DMS114 treated with DMSO at 0.1 percent for 48 hours (cell line): ENCODE results near the gene ZNF710.
"Not testable (repeated sequence)": the region's sequence is repeated elsewhere in the genome, so short reads cannot be mapped to it uniquely, and the experiment has no call there.

Experiments used
- DNase-seq: peaks from one replicate; lab custom pipeline; 2025; ENCODE audit not compliant: unreplicated experiment; lab: John Stamatoyannopoulos, UW

The ZNF710 gene, protein sequence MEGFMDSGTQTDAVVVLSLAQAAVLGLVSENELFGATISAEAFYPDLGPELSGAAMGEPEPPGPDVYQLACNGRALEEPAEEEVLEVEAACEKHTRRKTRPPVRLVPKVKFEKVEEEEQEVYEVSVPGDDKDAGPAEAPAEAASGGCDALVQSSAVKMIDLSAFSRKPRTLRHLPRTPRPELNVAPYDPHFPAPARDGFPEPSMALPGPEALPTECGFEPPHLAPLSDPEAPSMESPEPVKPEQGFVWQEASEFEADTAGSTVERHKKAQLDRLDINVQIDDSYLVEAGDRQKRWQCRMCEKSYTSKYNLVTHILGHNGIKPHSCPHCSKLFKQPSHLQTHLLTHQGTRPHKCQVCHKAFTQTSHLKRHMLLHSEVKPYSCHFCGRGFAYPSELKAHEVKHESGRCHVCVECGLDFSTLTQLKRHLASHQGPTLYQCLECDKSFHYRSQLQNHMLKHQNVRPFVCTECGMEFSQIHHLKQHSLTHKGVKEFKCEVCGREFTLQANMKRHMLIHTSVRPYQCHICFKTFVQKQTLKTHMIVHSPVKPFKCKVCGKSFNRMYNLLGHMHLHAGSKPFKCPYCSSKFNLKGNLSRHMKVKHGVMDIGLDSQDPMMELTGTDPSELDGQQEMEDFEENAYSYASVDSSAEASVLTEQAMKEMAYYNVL

DNA sequence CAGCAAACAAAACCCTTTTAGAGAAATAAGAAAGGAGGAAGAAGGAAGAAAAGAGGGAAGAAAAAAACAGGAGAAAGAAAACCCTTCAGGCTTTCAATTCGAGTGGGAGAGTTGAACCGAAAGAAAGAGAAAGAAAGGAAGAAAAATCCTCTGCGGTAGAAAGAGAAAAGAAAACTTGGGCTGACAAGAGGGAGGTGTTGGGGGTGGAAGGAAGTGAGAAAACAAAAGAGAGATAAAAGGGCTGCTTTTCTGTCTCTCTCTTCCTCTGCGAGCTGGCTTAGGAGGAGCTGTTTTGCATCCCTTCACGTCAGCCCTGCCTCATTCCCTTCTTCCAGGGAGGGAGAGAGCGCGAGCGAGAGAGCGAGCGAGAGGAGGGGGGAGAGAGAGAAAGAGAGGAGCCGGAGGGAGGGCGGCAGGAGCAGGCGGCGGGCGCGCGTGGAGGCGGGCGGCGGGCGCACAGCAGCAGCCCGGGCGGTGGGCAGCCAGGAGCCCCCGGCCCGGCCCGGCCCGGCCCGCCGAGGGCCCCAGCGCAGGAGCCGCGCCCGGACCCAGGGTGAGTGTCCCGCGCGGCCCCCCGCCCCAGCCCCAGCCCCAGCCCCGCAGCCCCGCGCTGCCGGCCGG lies at the start of gene ZNF710:
TSS of gene ZNF710 (plus strand) at position 263 of the 621 bp plus-strand sequence. CDS start 65,814 bp downstream, outside the sequence.
- DNase-seq, result peak; percentile 41

DNA sequence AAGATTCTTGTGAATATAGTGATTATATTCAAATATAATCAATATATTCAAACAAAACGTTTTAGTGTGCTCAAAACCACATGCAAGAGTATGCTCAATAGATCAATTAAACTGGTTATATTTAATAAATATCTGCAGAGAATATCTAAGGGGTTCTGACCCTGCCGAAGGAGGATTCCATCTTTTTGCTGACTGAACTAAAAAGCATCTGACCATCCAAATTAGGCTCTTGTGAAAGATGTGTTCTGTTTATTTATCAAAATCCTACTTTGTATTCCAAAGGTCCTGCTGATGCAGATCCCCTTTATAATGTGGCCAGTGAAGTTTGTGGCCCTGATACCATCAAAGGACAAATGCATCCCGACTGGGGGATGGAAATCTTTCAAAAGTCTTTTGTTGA lies 46.6 kb upstream of the ZNF710 start:
- DNase-seq, result no peak

DNA sequence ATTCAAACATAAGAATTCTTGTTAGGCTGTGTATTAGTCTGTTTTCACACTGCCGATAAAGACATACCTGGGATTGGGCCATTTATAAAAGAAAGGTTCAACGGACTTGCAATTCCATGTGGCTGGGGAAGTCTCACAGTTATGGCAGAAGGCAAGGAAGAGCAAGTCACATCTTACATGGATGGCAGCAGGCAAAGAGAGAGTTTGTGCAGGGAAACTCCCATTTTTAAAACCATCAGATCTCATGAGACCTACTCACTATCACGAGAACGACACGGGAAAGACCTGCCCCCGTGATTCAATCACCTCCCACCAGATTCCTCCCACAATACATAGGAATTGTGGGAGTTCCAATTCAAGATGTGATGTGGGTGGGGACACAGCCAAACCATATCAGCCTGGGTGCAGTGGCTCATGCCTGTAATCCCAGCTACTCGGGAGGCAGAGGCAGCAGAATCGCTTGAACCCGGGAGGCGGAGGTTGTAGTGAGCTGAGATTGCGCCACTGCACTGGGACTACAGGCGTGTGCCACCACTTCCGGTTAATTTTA lies 45.6 kb upstream of the ZNF710 start:
- DNase-seq, result not testable (repeated sequence)

DNA sequence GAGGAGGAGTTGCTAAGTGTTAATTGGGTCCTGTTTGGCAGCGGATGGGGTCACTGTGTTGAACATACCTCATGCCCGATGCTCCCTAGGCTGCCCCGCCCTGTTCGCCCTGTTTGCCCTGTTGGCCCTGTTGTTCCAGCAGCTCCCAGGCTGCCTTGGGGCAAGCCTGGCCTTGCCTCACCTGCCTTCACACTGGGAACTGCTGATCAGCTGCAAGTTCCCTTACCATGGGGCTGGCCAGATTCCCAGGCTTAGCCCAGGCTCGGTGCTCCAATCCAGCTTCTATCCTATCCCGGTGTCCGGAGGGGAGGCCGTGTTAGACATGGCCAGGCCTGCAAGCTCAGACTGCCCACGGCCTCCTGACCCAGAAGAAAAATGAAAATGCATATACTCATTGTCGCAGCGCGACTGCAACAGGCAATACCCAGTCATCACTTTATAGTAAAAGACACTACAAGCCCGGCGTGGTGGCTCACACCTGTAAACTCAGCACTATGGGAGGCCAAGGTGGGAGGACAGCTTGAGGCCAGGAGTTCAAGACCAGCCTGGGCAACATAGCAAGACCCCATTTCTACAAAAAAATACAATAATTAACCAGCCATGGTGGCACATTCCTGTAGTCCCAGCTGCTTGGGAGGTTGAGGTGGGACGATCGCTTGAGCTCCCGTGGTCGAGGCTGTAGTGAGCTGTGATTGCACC lies 42.9 kb upstream of the ZNF710 start:
- DNase-seq, result no peak

DNA sequence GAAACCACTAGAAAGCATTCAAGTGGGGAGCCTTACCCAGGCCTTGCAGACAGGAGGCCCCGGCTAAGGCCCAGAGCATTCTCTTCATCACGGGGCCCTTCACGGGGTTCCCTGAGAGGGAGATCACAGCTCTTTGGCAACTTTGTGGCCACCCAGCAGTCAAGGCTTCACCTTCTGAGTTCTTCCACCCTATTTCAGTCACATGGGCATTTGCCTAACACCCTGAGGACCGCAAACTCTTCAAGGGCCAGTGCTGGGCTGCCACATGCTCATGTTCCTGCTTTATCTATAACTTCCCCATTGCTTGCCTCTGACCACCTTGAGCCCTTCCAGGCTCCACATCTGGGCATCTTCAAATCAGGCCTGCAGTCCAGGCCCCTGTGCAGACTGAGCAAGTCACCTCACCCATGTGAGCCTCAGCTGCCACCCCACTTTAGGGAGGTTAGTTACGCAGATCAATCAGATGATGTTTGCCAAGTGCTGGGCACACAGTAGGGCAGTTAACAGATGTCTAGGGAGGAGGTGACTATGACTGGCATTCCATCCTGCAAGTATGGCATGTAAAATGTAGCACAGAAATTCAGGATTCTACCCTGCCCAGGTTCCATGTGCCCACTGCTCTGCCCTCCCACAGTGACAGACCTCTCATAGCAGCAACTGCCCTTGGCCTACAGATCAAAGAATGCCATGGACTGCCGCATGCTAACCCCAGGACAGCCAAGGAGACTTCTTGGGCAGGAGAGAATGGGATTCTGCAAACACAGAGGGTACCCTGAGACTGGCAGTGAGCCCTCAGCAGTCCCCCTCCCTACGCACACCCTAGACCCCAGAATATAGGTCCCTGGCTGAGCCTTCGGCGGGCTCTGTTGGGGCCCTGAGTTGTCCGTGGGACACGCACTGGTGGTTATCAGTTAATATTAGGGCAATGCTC lies 37.6 kb upstream of the ZNF710 start:
- DNase-seq, result no peak

DNA sequence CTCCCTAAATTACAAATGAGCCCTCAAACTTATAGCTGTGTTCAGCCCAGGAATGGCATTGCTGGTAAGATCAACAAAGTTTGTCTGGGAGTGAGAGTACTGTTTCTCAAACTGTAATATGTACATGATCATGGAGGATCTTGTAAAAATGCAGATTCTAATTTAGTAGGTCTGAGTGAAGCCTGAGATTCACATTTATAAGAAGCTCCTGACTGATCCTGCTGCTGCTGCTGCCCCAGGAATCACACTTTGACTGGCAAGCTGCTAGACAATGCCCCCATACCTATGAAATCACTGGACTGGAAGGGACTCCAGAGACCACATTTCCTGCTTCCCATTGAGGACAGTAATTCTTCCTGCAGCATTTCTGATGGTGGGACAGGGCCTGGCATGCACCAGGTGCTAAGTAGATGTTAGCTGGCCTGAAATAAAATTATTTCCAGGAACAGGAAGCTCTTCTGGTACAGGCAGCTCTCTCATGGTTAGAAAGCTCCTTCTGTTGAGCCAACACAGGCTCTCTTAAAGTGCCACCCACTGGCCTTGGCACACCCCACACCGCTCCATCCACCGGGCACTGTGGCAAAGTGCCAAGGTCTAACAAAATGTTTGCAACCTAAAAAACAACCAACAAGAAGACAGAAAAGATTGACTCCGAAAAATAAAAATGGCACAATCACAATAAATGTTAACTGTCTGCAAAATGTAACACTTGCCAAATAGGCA lies 36.7 kb upstream of the ZNF710 start:
- DNase-seq, result no peak

DNA sequence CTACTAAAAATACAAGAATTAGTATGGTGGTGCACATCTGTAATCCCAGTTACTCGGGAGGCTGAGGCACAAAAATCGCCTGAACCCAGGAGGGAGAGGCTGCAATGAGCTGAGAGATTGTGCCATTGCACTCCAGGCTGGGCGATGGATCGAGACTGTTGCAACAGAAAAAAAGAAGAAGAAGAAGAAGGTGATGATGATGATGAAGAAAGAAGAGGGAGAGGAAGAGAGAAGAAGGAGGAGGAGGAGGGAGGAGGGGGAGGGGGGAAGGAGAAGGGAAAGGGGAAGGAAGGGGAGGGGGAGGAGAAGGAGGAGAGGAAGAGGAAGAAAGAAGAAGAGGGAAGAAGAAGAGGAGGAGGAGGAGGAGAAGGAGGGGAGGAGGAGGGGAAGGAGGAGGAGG lies 33.2 kb upstream of the ZNF710 start:
- no peak for DNase-seq

DNA sequence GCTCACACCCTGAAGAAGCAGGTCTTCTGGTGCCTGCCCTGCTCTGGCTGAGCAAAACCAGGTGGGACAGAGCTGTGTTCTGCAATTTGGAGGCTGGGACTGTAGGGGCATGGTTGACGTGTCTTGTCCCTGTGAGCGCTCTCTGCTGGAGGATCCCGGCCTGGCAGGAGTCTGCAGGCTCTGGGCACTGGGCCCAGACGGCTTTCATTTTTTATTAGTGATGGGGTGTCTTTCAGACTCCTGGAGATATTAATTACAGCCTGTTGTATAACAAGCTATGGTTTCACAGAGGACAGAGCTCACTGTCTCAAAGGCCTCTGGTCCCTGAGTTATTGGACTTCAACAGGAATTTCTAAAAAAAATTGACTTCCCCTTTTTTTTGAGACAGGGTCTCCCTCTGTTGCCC lies 29.5 kb upstream of the ZNF710 start:
- peak; percentile 19 for DNase-seq

DNA sequence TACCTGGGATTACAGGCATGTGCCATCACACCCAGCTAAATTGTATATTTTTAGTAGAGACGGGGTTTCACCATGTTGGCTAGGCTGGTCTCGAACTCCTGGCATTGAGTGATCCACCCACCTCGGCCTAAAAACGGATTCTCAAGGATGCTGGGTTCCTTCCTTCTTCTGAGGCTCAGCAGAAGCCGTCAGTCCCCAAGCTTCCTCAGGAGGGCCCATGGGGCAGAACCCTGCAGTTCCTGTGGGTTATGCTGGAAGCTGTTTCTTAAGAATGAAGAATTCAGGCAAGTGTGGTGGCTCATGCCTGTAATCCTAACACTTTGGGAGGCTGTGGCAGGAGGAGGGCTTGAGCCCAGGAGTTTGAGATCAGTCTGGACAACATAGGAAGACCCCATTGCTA lies 29.0 kb upstream of the ZNF710 start:
- no peak for DNase-seq

DNA sequence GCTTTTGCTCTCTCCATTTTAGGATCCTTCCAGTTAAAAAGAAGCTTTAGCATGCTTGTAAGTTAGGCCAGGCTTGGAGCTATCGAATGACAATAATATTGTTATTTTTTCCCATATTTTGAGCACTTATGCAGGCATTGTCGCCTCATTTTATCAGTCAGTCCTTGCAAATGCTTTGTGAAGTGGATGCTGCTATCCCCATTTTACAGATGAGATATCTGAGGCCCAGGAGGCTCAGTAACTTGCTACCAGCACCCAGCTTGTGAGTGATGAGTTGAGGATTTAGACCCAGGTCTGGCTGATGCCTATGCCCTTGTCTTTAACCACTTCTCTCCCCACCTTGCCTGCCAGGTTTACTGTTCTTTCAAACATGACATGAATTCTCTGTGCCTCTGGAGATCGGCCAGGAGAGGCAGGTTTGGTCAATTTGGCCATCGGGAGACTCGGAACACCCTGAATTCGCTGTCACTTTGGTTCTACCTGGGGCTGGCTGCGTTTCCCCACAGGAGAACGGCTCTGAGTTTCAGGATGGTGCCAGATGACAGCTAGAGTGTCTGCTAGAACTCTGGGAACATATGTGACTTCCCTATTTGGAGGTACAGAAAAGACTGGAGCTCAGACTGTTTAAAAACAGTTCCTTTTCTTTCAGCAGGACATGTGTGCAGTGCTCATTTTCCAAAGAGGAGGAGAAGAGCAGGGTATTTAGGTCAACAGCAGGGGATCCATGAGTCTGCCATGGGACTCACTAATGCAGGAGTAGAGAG lies 25.5 kb upstream of the ZNF710 start:
- DNase-seq, result no peak

DNA sequence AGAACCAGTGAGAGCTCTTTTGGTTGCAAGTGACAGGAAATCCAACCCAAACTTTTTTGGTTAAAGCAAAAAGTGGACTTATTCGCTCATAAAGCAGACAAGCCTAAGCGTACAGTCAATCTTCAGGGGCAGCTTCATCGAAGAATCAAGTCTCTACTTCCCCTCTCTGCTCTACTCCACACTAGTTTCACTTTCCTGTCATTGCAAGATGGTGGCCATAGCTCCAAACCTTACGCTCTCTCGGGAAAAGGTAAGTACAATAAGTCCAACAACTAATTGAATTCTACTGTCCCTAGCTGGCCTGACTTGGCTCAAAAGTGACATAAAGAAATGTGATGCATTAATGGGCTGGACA lies 24.9 kb upstream of the ZNF710 start:
- no peak for DNase-seq

DNA sequence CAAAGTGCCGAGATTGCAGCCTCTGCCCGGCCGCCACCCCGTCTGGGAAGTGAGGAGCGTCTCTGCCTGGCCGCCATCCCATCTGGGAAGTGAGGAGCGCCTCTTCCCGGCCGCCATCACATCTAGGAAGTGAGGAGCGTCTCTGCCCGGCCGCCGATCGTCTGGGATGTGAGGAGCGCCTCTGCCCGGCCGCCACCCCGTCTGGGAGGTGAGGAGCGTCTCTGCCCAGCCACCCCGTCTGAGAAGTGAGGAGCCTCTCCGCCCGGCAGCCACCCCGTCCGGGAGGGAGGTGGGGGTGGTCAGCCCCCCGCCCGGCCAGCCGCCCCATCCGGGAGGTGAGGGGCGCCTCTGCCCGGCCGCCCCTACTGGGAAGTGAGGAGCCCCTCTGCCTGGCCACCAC lies 23.3 kb upstream of the ZNF710 start:
- DNase-seq, result not testable (repeated sequence)

DNA sequence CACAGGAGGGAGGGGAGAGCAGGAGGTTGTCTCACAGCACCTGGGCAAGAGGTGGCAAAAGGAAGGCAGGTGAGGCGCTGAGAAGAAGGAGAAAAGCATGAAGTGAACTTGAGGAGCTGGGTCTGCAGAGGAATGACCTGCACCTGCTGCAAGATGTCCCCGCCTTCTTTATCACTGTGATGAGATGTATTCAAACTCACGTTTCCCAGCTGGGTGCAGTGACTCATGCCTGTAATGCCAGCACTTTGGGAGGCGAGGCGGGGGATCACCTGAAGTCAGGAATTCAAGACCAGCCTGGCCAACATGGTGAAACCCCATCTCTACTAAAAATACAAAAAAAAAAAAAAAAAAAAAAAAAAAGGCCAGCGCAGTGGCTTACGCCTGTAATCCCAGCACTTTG lies 22.2 kb upstream of the ZNF710 start:
- DNase-seq, result no peak

DNA sequence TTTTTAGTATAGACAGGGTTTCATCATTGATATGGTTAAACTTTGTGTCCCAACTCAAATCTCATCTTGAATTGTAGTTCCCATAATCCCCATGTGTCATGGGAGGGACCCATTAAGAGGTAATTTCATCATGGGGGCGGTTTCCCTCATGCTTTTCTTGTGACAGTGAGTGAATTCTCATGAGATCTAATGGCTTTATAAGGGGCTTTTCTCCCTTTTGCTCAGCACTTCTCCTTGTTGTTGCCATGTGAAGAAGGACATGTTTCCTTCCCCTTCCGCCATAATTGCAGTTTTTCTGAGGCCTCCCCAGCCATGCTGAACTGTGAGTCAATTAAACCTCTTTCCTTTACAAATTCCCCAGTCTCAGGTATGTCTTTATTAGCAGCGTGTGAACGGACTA lies 20.2 kb upstream of the ZNF710 start:
- DNase-seq, result no peak

DNA sequence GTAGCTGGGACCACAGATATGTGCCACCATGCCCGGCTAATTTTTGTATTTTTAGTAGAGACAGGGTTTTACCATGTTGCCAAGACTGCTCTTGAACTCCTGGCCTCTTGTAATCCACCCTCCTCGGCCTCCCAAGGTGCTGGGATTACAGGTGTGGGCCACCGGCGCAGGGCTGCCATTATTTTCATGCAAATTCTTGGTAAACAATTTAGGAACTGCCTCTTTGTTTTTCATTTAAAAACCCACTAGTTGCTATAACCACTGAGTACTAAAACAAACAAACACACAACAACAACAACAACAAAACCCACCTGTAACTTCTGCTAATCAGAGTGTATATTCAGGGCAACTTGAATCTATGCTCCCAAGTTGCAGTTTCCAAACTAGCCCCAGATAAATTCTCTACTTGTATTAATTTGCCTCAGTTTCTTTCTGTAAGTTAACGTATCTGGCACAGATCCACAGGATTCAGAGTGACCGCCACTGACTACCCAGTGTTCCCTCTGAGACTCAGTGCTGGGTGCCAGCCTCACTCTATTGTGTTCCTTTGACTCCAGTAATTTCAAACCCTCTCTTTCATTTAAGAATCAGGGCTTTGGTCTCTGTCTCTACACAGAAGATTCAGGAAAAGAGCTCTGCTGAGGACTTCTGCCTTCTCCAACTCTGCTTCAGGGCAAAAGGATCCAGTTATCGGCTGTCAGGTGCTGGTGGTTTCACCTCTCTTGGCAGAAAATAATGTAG lies 18.6 kb upstream of the ZNF710 start:
- DNase-seq, result no peak

DNA sequence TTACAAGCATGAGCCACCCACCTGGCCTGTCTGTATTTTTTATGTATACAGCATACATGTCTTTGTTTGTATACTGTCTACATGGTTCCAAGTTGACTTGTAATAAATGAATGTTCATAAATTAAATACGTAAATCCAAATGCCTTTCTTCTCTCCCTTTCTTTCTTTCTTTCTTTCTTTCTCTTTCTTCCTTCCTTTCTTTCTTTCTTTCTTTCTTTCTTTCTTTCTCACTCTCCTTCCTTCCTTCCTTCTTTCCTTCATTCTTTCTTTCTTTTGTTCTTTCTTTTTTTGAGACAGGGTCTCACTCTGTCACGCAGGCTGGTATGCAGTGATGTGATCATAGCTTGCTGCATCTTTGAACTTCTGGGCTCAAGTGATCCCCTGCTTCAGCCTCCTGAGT lies 17.1 kb upstream of the ZNF710 start:
- DNase-seq, result no peak

DNA sequence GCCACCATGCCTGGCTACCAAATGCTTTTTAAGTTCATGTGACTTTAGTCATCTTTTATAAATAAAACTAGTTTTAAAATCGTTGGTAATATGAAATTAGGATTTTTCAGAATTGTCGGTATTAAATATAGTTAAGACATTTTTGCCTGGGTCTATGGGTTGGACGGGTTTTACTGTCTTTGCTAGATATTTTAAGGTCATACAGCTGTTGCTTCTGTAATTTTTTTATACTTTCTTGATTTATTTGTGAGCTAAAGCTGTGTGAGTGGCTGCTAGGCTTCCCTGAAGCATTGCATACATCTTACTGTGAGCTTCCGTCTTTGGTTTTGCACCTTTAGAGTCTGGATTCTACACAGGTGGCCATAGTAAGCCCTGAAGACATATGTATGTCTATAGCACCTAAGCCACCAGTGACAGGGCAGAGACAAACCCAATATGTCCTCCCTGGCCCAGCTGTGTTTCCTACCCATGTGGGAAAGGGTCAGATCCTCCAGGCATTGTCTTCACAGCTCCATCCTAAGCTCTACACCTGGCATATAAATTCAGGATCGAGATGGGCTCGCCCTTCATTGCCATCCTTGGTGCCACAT lies 16.6 kb upstream of the ZNF710 start:
- no peak for DNase-seq

DNA sequence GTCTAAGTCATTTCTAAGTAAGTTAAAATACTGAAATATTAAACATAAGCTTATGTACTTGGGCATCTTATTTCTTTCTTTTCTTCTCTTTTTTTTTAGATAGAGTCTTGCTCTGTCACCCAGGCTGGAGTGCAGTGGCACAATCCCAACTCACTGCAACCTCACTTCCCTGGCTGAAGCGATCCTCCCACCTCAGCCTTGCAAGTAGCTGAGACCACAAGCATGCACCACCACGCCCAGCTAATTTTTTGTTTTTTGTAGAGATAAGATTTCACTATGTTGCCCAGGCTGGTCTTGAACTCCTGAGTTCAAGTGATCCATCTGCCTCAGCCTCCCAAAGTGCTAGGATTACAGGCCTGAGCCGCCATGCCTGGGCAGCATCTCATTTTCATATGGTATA lies 16.0 kb upstream of the ZNF710 start:
- no peak for DNase-seq
